Measurements from ENCODE around the gene GNB2. TPM values are rescaled to one million over a fixed set of nuclear protein-coding genes. Genes with fewer than 3 reads are reported as not detected.
A peak's percentile ranks its signal among the peaks of the same experiment; 100 is the strongest.

GNB2 gene
- total RNA-seq, 2 donors from 2014 or later: 176 to 255 TPM

GRCh38 chr7:100680576-100681271 is 7.2 kb downstream of the GNB2 start:
- Histone ChIP-seq H3K4me3 (no peak overlapping the region), H3K4me1 (ENCODE audit: control insufficient read depth in 1 of 2, low read depth in 2 of 2) (peaks cover 4 to 8% of the 10 kb centered on the region in 2 donors), H3K36me3 (peaks cover 81% of the 10 kb centered on the region), H3K9me3 (no peaks in the 10 kb centered on the region), H3K27ac (peak overlapping the region; percentile 26 to 43), H3K27me3 (replicated peaks; ENCODE audit: insufficient read depth) (no peaks in the 10 kb centered on the region)
- DNase-seq (ENCODE audit: low spot score) (no peak), ATAC-seq (ENCODE audit: insufficient number of reproducible peaks, low FRiP score, low read depth) (no peak)
- no peak for TF ChIP-seq CTCF (IDR thresholded peaks at IDR 0.05)

- H3K27me3 ChIP-seq (replicated peaks; ENCODE audit: insufficient read depth): no peaks in the 10 kb centered on the region
- H3K36me3 ChIP-seq: peaks cover 86% of the 10 kb centered on the region
- no peak overlapping the region for H3K4me3 ChIP-seq
- no peak overlapping the region for H3K27ac ChIP-seq
- DNase-seq (ENCODE audit: low spot score): no peak
- ATAC-seq (ENCODE audit: insufficient number of reproducible peaks, low FRiP score, low read depth): no peak
- no peak for TF ChIP-seq CTCF (IDR thresholded peaks at IDR 0.05)
- H3K4me1 ChIP-seq (ENCODE audit: control insufficient read depth in 1 of 2, low read depth in 2 of 2): peaks cover 0 to 2% of the 10 kb centered on the region in 2 donors
- no peaks in the 10 kb centered on the region for H3K9me3 ChIP-seq
Measured at GRCh38 chr7:100681491-100682227, 8.1 kb downstream of the GNB2 start.

- no peaks in the 10 kb centered on the region for H3K4me1 ChIP-seq (ENCODE audit: control insufficient read depth in 1 of 2, low read depth in 2 of 2)
- DNase-seq (ENCODE audit: low spot score) (no peak), ATAC-seq (ENCODE audit: insufficient number of reproducible peaks, low FRiP score, low read depth) (no peak)
- H3K9me3 ChIP-seq: no peaks in the 10 kb centered on the region
- no peak overlapping the region for H3K27ac ChIP-seq
- H3K27me3 ChIP-seq (replicated peaks; ENCODE audit: insufficient read depth): no peaks in the 10 kb centered on the region
- no peak overlapping the region for H3K4me3 ChIP-seq
- no peak for TF ChIP-seq CTCF (IDR thresholded peaks at IDR 0.05)
- peaks cover 87% of the 10 kb centered on the region for H3K36me3 ChIP-seq
Measured at GRCh38 chr7:100682228-100682741, 8.7 kb downstream of the GNB2 start.

GRCh38 chr7:100682991-100683658 is 9.6 kb downstream of the GNB2 start:
- H3K27me3 ChIP-seq (replicated peaks; ENCODE audit: insufficient read depth): no peaks in the 10 kb centered on the region
- no peak for TF ChIP-seq CTCF (IDR thresholded peaks at IDR 0.05)
- no peak overlapping the region for H3K27ac ChIP-seq
- peaks cover 85% of the 10 kb centered on the region for H3K36me3 ChIP-seq
- H3K9me3 ChIP-seq: no peaks in the 10 kb centered on the region
- no peak for ATAC-seq (ENCODE audit: insufficient number of reproducible peaks, low FRiP score, low read depth)
- H3K4me1 ChIP-seq (ENCODE audit: control insufficient read depth in 1 of 2, low read depth in 2 of 2): no peaks in the 10 kb centered on the region
- no peak for DNase-seq (ENCODE audit: low spot score)
- no peak overlapping the region for H3K4me3 ChIP-seq
